NCI-H524 (cell line): Measurements from ENCODE around the gene XDH.

Source experiments
- DNase-seq, 2 experiments: peaks; one replicate each; lab custom pipeline; 2025; lab: John Stamatoyannopoulos, UW

Gene XDH

DNA sequence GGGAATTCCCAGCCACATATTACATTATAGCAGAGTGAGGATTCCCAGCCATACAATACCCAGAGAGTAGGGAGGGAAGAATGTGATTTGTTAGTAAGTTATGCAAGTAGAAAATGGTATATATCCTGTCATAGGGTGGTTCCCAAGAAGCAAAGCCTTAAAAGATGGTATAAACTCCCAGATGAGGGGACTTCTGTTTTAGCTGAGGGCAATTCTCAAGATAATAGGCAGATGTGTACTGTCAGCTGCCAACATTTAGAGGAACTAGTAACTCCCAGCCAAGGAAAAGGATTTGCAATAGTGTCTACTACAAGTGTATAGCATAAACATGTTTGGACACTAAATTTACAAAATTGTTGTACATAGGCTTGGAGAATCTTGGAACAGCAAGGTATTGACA, 86.5 kb downstream of the XDH start:
- no peak for DNase-seq

DNA sequence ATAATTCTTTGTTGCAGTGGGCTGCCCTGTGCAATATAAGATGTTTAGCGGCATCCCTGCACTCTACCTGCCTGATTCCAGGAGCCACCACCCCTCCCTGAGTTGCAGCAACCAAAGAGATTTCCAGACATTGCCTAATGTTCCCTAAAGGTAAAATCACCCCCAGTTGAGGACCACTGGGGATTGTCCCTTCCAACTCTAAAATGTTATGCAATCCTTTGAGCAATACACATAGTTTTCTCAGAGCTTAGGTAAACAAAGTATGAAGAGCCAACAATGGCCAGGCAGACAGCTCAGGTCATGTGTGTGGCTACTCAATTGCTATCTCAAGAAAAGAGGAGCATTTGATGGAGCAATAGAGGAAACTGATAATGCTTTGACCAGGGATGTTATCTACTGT, 87.0 kb downstream of the XDH start:
- no peak for DNase-seq

GRCh38 chr2:31324016-31324633, 90.4 kb downstream of the XDH start:
- DNase-seq, result no peak

- no peak for DNase-seq
Measured at GRCh38 chr2:31322371-31322770, 92.2 kb downstream of the XDH start.

DNA sequence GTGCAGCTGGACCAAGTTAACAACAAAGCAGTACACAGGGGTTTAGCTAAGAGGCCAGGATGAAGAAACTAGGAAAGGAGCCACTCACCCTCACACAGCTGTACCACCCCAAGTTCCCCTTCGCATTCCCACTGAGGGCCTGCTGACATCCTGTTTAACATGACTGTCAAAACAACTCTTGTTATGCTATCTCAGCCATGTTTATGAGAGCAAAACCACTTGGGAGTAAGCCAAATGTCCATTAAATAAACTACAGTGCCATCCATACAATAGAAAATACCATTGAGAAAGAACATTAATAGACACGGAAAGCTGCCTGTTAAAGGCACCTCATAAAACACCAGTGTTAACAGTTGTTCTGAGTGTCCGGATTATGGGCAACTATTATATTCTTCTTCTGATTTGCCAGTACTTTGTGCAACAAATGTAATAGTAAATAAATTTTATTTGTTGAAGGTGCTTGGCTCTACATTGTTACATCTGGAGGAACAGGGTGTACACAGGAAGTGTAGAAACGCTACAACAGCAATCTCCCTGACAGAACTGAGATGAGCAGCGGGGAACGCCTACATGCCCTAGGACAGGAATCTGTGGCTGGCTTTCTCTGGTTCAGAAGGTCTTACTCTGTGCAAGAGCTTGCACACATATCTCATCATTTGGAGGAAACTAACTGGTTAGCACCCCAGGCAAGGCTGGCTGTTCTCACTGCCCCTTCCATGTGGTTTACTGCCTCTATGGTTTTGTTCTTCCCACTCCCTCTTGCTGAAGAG, 95.0 kb downstream of the XDH start:
- no peak for DNase-seq

DNA sequence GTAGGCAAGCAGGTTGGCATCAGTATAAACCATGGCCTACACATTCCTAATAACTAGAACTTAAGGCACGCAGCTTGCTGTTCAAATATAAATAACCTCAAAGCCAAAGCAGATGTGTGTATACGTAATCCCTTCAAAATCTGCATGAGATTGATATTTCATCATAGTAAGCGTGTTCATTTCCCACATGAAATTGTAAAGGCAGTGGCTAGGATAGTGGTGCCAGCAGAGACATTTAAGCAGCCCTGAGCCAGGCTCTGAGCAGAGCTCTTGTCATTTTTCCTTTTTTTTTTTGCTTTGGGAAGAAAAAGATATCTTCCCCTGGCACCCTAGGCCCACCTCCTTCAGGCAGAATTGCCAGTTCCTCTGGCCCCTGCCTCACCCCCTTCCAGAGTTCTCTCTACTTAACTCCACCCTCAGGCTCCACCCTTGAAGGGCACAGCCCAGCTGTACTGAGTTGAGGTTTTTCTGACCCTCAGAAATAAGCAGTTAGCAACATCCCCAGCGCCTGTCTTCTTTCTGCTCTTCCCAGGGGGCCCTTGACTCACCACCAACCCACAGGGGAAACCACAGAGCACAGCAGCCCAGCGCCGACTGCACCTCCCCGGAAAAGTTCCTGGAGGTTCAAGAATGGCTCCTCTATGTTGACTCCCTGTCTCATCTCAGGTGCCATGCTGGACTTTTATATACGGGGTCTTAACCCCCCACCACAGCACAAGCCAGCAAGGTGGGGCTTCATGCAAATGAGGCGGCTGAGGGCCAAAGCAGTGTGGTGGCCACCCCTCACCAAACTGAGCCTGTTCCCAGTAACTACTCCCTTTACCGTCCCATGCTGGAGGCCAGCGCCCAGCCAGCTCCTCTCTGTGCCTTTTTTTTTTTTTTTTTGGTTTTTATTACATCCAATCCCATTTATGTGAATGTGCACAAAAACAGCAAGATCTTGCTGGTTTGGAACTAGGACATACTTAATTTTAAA, 95.9 kb downstream of the XDH start:
- DNase-seq, result peak in 1 of 2 experiments; percentile 9

DNA sequence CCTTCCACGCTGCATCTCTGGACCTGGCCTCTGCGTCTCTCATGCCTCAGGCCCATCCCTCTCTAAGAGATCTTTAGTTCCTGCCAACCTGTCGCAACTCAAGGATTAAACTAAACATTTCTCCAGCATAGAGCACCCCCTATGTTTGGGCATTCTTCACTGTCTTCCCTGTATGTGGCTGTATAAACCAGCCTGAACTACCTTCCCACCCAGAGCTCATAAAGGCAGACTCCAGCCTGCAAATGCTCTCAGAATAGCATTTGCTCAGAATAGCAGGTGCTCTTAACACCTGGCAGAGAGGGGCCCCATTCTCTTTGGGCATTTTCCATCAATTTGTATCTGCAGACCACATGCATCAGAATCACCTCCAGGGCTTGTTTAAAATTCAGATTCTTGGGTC, 97.1 kb downstream of the XDH start:
- peak in 1 of 2 experiments; percentile 37 for DNase-seq

- no peak for DNase-seq
Measured at GRCh38 chr2:31314761-31315160, 99.8 kb downstream of the XDH start.

DNA sequence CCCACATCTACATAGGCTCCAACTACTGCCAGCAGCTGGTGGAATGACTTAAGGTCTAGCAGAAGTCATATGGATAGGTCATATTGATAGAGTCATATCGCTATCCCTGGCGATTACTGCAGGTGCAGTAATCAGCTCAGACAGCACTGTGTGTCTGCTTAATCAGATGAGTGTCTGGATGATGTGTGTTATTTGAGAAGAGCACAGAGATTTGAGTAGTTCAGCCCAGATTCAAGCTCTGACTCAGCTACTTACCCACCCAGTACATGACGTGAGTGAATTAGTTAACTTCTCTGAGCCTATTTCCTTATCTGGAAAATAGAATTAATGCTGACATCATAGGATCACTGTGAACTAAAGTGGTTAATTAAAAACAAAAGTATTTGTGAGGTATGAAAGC, 101.6 kb downstream of the XDH start:
- no peak for DNase-seq

DNA sequence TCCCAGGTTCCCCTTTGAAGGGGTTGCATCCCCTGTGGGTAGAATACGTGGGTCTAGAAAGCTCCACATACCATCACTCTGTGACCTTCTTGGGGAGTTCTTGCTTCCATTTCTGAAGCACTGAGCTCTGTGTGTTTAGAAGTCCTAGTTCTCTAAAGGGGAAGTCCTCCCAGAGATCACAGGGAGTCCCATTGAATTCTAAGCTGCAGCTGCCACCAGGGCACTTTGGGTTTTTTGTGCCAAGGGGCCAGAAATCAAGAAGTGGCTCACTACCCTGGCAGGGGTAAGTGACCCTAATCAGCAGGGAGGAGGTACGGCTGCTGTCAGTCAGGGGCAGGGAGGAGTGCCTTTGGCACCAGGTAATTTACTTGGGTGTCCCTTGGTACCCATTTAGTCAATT, 109.7 kb downstream of the XDH start:
- DNase-seq, result peak in 1 of 2 experiments; percentile 78

- no peak for DNase-seq
Measured at GRCh38 chr2:31302940-31303563, 111.5 kb downstream of the XDH start.

GRCh38 chr2:31300309-31300708, 114.2 kb downstream of the XDH start:
- DNase-seq, result no peak

DNA sequence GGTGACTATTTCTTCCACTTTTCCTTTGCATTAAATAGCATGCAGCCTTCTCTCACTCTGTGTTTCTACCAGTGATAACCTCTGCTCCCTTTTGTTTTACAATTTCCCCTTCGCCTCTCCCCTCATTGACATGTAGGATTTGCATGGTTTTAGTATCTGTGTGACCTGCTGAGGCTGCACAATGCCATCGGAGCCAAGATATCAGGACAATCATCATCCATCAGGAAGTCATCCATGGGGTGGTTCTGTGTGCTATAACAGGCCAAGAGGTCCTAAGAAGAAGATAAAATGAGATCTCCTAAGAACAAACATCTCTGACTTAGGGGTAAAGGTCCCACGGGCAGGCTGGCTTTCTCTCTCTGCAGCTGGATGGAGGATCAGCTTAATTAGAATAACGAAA, 115.0 kb downstream of the XDH start:
- no peak for DNase-seq

DNA sequence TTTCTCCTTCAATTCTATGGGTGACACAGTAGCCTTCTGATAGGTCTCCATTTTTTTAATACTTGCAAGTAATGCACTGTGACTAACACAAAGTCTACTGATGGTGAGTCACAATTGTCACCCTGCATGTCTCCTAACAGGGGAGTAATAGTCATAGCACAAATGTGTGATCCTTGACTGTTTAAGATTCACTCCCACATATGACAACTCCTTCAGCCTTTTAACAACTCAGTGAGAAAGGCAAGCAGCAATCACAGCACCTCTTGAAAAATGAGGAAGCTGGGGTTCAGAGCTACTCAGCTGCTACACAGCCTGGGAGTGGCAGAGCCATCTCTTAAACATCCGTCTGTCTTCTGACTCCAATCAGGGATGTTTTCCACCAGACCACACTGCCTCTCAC, 116.8 kb downstream of the XDH start:
- DNase-seq, result peak in 1 of 2 experiments; percentile 58

GRCh38 chr2:31296641-31297287, 117.8 kb downstream of the XDH start:
- DNase-seq, result no peak

- no peak for DNase-seq
Measured at GRCh38 chr2:31294196-31294595, 120.3 kb downstream of the XDH start.

DNA sequence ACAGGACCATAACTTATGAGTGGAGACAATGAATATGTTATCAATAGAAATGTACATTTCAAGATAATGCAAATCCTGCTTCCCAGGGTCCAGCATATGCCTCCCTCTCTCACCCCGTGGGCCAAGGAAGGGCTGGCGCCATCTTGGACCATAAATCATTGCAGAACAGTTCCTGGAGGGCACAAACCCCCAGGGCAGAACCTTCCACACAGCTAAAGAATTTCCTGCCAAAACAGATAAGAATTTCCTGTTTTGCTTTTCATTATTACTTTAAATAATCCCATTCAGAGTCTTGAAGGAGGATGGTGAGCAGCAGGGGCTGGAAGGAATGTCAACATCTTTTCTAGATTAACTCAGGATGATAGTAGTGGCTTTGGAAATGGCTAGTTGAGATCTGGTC, 126.9 kb downstream of the XDH start:
- DNase-seq, result no peak

DNA sequence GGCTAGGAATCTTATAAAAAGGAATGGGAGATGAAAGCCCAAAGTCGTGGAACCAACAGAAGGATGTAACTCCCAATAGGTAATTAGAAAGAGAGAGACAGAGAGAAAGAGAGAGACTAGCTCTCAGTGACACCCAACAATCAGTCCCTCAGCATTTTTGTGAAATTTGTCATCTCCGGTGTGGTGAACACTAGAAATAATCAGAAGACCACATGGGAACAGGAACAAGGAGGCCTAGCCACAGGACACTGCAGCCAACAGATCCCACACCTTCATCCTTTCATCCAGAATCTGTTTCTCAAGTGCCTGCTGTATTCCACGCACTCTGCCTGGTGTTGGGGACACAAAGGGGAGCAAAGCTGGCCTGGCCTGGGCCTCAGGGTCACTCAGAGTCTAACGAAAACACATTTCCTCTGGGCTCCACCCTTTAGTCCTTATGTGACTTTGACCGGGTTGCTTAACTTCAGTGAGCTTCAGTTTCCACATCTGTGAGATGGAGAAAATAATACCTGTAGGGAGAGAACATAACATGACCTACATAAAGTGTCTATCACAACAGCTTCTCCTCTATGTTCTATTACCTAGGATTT, 127.5 kb downstream of the XDH start:
- no peak for DNase-seq

DNA sequence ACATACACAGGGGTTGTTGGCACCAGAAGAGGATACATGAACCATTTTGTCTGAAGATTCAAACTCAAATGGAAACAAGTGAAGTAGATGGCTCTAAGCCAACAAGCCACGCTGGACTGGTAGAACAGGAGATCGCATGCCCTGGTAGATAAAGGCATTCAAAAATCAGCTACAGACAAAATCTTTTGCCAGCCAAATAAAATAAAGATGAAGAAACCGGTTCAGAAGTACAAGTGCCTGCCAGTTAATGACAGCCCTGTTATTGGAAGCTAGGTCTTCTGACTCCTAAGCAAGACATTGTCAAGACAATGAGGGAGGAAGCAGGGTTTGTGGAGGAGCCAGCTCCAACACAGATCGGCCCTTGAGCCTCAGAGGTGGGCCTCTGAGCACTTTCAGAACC, 128.3 kb downstream of the XDH start:
- no peak for DNase-seq
